ENCODE measurements around the gene CYBRD1. TPM values are rescaled to one million over a fixed set of nuclear protein-coding genes. Genes with fewer than 3 reads are reported as not detected.
A peak's percentile ranks its signal among the peaks of the same experiment; 100 is the strongest.

CYBRD1 gene
- polyA plus RNA-seq, 1 experiment, result 308 TPM

DNA sequence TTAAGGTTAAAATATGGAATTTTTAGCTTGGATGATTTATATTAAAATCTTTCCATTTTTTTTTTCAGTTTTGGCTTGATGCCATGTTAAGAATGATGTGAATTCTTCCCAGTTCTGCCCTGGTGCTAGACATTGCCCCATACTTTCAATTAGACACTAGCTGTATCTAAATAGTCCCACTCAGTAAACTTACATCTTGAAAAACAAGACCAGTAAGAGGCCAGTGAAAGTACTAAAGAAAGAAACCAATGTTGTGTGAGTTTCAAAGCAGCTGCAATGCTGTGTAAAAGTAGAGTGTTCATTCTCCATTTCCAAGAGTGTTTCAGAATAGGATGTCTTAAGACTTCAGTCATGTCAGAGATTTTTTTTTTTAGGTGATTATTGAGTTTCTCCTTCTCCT is 40.0 kb upstream of the CYBRD1 start:
- ChIA-PET POLR2A (no interaction called here), CTCF (interaction anchor here (0.6 kb wide), 1 partner anchor 90 kb away, joined by 3 read pairs; no protein-coding TSS in a partner anchor)
- TF ChIP-seq, protein P1, sequence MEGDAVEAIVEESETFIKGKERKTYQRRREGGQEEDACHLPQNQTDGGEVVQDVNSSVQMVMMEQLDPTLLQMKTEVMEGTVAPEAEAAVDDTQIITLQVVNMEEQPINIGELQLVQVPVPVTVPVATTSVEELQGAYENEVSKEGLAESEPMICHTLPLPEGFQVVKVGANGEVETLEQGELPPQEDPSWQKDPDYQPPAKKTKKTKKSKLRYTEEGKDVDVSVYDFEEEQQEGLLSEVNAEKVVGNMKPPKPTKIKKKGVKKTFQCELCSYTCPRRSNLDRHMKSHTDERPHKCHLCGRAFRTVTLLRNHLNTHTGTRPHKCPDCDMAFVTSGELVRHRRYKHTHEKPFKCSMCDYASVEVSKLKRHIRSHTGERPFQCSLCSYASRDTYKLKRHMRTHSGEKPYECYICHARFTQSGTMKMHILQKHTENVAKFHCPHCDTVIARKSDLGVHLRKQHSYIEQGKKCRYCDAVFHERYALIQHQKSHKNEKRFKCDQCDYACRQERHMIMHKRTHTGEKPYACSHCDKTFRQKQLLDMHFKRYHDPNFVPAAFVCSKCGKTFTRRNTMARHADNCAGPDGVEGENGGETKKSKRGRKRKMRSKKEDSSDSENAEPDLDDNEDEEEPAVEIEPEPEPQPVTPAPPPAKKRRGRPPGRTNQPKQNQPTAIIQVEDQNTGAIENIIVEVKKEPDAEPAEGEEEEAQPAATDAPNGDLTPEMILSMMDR (IDR thresholded peaks at IDR 0.05; ENCODE audit: insufficient read depth, low read depth, low read length), result no peak
- no peak for DNase-seq (ENCODE audit: low read depth)
- Histone ChIP-seq H3K27me3 (ENCODE audit: control insufficient read depth, insufficient read depth, low read length) (no peaks in the 10 kb centered on the region), H3K36me3 (ENCODE audit: control insufficient read depth, insufficient read depth, low read length) (no peaks in the 10 kb centered on the region), H3K4me3 (ENCODE audit: low read depth, low read length) (no peak overlapping the region)

DNA sequence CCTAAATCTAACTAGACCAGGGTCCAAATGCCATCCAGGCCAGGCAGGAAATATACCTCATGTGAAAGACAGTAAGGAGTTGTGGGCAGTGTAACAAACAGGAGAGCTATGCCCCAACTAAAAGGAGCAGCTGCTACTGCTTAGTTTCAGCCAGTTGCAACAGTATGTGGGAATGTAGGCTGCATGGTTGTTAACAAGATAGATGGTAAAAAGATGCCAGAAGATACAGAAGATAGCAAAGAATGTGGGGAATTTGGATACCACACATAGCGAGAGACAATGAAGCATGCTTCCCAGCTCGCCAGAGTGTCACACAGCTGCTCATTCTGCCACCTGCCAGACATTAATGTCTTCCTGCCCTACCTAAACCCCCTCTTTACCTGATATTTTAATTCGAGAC is 39.4 kb upstream of the CYBRD1 start:
- peak; percentile 37 for DNase-seq (ENCODE audit: low read depth)

DNA sequence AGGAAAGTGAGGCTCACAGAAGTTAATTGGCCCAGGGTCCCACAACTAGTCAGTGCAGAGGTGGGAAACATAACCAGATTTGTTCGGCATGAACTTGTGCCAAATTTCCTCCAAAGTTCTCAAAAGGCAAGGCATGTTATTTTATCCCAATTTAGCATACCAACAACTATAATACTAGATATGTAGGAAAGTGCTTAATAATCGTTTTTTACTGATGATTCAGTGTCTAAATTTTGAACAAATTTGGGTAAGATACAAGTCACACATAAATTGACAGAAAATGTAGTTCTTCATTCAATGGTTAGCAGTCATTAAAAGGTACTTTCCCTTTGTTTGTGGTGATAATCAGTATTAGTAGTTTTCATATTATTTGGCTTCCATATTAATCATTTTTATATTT is 38.5 kb upstream of the CYBRD1 start:
- TF ChIP-seq, protein P1 (IDR thresholded peaks at IDR 0.05; ENCODE audit: insufficient read depth, low read depth, low read length), result no peak
- ChIA-PET POLR2A (no interaction called here), CTCF (no interaction called here)
- Histone ChIP-seq H3K27me3 (ENCODE audit: control insufficient read depth, insufficient read depth, low read length) (no peaks in the 10 kb centered on the region), H3K36me3 (ENCODE audit: control insufficient read depth, insufficient read depth, low read length) (no peaks in the 10 kb centered on the region), H3K4me3 (ENCODE audit: low read depth, low read length) (no peak overlapping the region)
- DNase-seq (ENCODE audit: low read depth), result no peak

More for the DNA sequence above, 39.4 kb upstream of the CYBRD1 start:
- no peaks in the 10 kb centered on the region for H3K36me3 ChIP-seq (ENCODE audit: control insufficient read depth, insufficient read depth, low read length)
- ChIA-PET POLR2A (interaction anchor here (0.6 kb wide), 1 partner anchor 34 kb away, joined by 18 read pairs; no protein-coding TSS in a partner anchor), CTCF (no interaction called here)
- no peak overlapping the region for H3K4me3 ChIP-seq (ENCODE audit: low read depth, low read length)
- H3K27me3 ChIP-seq (ENCODE audit: control insufficient read depth, insufficient read depth, low read length), result no peaks in the 10 kb centered on the region
- TF ChIP-seq, protein P1 (IDR thresholded peaks at IDR 0.05; ENCODE audit: insufficient read depth, low read depth, low read length), result no peak

GRCh38 chr2:171485116-171485515 is 37.2 kb upstream of the CYBRD1 start:
- ChIA-PET CTCF (no interaction called here), POLR2A (no interaction called here)
- no peak for DNase-seq (ENCODE audit: low read depth)
- no peaks in the 10 kb centered on the region for H3K27me3 ChIP-seq (ENCODE audit: control insufficient read depth, insufficient read depth, low read length)
- H3K4me3 ChIP-seq (ENCODE audit: low read depth, low read length), result no peak overlapping the region
- TF ChIP-seq, protein P1 (IDR thresholded peaks at IDR 0.05; ENCODE audit: insufficient read depth, low read depth, low read length), result no peak
- H3K36me3 ChIP-seq (ENCODE audit: control insufficient read depth, insufficient read depth, low read length), result no peaks in the 10 kb centered on the region

- no peak for DNase-seq (ENCODE audit: low read depth)
- H3K4me3 ChIP-seq (ENCODE audit: low read depth, low read length), result no peak overlapping the region
- ChIA-PET CTCF (interaction anchor here (1.6 kb wide), 1 partner anchor 8 kb away, joined by 3 read pairs; no protein-coding TSS in a partner anchor), POLR2A (no interaction called here)
- TF ChIP-seq, protein P1 (IDR thresholded peaks at IDR 0.05; ENCODE audit: insufficient read depth, low read depth, low read length), result no peak
- H3K36me3 ChIP-seq (ENCODE audit: control insufficient read depth, insufficient read depth, low read length), result no peaks in the 10 kb centered on the region
- H3K27me3 ChIP-seq (ENCODE audit: control insufficient read depth, insufficient read depth, low read length), result no peaks in the 10 kb centered on the region
These were observed 35.1 kb upstream of the CYBRD1 start for GRCh38 chr2:171487201-171487600.
